Measurements from ENCODE around the gene RXFP1.
"Not testable (repeated sequence)": the region's sequence is repeated elsewhere in the genome, so short reads cannot be mapped to it uniquely, and the experiment has no call there.

- TF ChIP-seq, protein P1, sequence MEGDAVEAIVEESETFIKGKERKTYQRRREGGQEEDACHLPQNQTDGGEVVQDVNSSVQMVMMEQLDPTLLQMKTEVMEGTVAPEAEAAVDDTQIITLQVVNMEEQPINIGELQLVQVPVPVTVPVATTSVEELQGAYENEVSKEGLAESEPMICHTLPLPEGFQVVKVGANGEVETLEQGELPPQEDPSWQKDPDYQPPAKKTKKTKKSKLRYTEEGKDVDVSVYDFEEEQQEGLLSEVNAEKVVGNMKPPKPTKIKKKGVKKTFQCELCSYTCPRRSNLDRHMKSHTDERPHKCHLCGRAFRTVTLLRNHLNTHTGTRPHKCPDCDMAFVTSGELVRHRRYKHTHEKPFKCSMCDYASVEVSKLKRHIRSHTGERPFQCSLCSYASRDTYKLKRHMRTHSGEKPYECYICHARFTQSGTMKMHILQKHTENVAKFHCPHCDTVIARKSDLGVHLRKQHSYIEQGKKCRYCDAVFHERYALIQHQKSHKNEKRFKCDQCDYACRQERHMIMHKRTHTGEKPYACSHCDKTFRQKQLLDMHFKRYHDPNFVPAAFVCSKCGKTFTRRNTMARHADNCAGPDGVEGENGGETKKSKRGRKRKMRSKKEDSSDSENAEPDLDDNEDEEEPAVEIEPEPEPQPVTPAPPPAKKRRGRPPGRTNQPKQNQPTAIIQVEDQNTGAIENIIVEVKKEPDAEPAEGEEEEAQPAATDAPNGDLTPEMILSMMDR (IDR thresholded peaks at IDR 0.05) = not testable (repeated sequence)
- not testable (repeated sequence) for TF ChIP-seq POLR2AphosphoS5 (IDR thresholded peaks at IDR 0.05; ENCODE audit: low read depth, low read length); TCF7L2 (IDR thresholded peaks at IDR 0.05; ENCODE audit: low read depth, low read length); REST (IDR thresholded peaks at IDR 0.05; ENCODE audit: insufficient read depth in 1 of 2, low read depth in 2 of 2, low read length in 1 of 2); SIN3A (IDR thresholded peaks at IDR 0.05; ENCODE audit: borderline replicate concordance, insufficient read depth, low read depth, low read length)
Observed at GRCh38 chr4:158663255-158663654, 141.6 kb downstream of the RXFP1 start.
